ENCODE results near the gene TMC7. TPM values are rescaled to one million over a fixed set of nuclear protein-coding genes. Genes with fewer than 3 reads are reported as not detected.

The TMC7 gene
- total and polyA plus RNA-seq, 2 of the 13 experiments (the other 11 are each of a cell fraction or from before 2014, with no cell fraction given) = 1.2 to 5.1 TPM

DNA sequence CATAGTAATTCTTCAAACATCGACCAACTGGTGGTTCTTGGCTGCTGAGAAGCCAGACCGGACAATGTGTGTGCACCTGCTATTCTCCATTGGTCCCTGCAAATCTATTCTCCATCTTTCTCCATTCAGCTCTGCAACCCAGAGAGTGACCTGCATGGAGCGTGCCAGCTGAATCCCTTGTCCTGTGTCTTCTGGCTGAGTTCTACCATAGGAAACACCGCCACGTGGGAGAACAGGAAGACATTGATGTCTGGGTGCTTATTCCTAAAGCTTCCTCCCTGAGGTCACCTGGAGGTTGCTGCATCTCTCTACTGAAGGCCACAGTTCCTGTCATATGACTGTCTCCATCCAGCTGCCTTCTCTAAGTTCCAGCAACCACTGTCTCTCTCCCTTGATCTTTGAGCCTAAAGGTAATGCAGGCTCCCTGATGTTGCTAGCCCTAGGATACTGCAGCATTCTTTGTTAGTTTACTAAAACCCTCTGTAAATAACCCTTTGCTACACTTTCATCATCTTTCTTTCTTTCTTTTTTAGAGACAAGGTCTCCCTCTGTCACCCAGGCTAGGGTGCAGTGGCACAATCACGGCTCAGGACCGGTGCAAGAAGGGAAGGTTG is 46.9 kb upstream of the TMC7 start (continued):
- peak; percentile 87; the same call in 1 of the 2 replicates for TF ChIP-seq TFAP4 (IDR thresholded peaks at IDR 0.05; ENCODE audit: borderline replicate concordance, low read depth)
- peak; percentile 93 for TF ChIP-seq NCOR1 (IDR thresholded peaks at IDR 0.05; ENCODE audit: borderline replicate concordance, low read length)
- TF ChIP-seq, protein P1, sequence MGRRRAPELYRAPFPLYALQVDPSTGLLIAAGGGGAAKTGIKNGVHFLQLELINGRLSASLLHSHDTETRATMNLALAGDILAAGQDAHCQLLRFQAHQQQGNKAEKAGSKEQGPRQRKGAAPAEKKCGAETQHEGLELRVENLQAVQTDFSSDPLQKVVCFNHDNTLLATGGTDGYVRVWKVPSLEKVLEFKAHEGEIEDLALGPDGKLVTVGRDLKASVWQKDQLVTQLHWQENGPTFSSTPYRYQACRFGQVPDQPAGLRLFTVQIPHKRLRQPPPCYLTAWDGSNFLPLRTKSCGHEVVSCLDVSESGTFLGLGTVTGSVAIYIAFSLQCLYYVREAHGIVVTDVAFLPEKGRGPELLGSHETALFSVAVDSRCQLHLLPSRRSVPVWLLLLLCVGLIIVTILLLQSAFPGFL (CRISPR knock-in tag; IDR thresholded peaks at IDR 0.05) = no peak
- TF ChIP-seq SATB2 (CRISPR knock-in tag; IDR thresholded peaks at IDR 0.05) = no peak
- TF ChIP-seq RARA (CRISPR knock-in tag; IDR thresholded peaks at IDR 0.05) = peak; percentile 99
- TF ChIP-seq SP2 (CRISPR knock-in tag; IDR thresholded peaks at IDR 0.05) = no peak
- peak; percentile 69; the same call in 1 of the 2 replicates for TF ChIP-seq TCF7 (IDR thresholded peaks at IDR 0.05; ENCODE audit: low read depth)
- peak; percentile 61; the same call in 1 of the 2 replicates for TF ChIP-seq TOE1 (CRISPR knock-in tag; IDR thresholded peaks at IDR 0.05)
- TF ChIP-seq, protein P2, sequence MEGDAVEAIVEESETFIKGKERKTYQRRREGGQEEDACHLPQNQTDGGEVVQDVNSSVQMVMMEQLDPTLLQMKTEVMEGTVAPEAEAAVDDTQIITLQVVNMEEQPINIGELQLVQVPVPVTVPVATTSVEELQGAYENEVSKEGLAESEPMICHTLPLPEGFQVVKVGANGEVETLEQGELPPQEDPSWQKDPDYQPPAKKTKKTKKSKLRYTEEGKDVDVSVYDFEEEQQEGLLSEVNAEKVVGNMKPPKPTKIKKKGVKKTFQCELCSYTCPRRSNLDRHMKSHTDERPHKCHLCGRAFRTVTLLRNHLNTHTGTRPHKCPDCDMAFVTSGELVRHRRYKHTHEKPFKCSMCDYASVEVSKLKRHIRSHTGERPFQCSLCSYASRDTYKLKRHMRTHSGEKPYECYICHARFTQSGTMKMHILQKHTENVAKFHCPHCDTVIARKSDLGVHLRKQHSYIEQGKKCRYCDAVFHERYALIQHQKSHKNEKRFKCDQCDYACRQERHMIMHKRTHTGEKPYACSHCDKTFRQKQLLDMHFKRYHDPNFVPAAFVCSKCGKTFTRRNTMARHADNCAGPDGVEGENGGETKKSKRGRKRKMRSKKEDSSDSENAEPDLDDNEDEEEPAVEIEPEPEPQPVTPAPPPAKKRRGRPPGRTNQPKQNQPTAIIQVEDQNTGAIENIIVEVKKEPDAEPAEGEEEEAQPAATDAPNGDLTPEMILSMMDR (CRISPR knock-in tag; IDR thresholded peaks at IDR 0.05) = peak; percentile 21; the same call in 1 of the 2 replicates
- no peak for TF ChIP-seq ZBTB2 (CRISPR knock-in tag; IDR thresholded peaks at IDR 0.05; ENCODE audit: low read depth)
- TF ChIP-seq, protein P3, sequence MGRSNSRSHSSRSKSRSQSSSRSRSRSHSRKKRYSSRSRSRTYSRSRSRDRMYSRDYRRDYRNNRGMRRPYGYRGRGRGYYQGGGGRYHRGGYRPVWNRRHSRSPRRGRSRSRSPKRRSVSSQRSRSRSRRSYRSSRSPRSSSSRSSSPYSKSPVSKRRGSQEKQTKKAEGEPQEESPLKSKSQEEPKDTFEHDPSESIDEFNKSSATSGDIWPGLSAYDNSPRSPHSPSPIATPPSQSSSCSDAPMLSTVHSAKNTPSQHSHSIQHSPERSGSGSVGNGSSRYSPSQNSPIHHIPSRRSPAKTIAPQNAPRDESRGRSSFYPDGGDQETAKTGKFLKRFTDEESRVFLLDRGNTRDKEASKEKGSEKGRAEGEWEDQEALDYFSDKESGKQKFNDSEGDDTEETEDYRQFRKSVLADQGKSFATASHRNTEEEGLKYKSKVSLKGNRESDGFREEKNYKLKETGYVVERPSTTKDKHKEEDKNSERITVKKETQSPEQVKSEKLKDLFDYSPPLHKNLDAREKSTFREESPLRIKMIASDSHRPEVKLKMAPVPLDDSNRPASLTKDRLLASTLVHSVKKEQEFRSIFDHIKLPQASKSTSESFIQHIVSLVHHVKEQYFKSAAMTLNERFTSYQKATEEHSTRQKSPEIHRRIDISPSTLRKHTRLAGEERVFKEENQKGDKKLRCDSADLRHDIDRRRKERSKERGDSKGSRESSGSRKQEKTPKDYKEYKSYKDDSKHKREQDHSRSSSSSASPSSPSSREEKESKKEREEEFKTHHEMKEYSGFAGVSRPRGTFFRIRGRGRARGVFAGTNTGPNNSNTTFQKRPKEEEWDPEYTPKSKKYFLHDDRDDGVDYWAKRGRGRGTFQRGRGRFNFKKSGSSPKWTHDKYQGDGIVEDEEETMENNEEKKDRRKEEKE (IDR thresholded peaks at IDR 0.05) = no peak
- TF ChIP-seq KDM2A (CRISPR knock-in tag; IDR thresholded peaks at IDR 0.05; ENCODE audit: borderline replicate concordance, low read depth) = peak; percentile 34; the same call in 1 of the 2 replicates
- TF ChIP-seq, protein P4, sequence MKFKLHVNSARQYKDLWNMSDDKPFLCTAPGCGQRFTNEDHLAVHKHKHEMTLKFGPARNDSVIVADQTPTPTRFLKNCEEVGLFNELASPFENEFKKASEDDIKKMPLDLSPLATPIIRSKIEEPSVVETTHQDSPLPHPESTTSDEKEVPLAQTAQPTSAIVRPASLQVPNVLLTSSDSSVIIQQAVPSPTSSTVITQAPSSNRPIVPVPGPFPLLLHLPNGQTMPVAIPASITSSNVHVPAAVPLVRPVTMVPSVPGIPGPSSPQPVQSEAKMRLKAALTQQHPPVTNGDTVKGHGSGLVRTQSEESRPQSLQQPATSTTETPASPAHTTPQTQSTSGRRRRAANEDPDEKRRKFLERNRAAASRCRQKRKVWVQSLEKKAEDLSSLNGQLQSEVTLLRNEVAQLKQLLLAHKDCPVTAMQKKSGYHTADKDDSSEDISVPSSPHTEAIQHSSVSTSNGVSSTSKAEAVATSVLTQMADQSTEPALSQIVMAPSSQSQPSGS (CRISPR knock-in tag; IDR thresholded peaks at IDR 0.05) = peak; percentile 69; the same call in 1 of the 2 replicates
- no peak for TF ChIP-seq ZFP36L1 (CRISPR knock-in tag; IDR thresholded peaks at IDR 0.05)
- 0 out of 2 replicates have a peak, but pooled peaks have one; percentile 35 for TF ChIP-seq ATF6 (CRISPR knock-in tag; conservative IDR thresholded peaks at IDR 0.05)
- TF ChIP-seq, protein P5, sequence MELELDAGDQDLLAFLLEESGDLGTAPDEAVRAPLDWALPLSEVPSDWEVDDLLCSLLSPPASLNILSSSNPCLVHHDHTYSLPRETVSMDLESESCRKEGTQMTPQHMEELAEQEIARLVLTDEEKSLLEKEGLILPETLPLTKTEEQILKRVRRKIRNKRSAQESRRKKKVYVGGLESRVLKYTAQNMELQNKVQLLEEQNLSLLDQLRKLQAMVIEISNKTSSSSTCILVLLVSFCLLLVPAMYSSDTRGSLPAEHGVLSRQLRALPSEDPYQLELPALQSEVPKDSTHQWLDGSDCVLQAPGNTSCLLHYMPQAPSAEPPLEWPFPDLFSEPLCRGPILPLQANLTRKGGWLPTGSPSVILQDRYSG (CRISPR knock-in tag; IDR thresholded peaks at IDR 0.05) = no peak
